ENCODE measurements around the gene CPNE5. TPM values are rescaled to one million over a fixed set of nuclear protein-coding genes. Genes with fewer than 3 reads are reported as not detected.

The CPNE5 gene
- polyA plus RNA-seq, 1 donor (not counting 4 experiments of a cell fraction or from before 2014, with no cell fraction given), result 0.05 TPM

DNA sequence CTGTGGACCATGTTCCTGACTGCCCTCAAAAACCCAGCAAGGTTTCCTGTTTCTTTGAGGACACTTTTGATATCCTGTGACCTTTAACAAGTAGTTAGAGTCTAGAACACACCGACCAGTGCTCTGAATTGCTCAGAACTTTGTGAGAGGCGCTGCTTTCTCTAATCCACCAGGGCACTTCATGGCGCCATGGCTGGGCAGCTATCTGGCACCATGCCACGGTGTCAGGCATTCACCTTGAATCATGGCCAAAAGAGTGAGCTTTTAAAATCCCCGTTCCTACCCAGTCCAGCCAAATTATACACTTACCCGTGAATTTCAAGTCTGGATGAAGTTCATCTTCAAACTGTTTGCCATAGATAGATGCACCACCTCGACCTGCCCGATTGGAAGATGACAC lies 17.0 kb upstream of the CPNE5 start:
- dilution Hi-C loops (cut with MboI; ENCODE audit: extremely low pct_ligation_motif_present, low sequenced_read_pairs), result no loop called here
- peaks cover 12% of the 10 kb centered on the region for H3K4me1 ChIP-seq (ENCODE audit: control insufficient read depth, extremely low read depth, insufficient read depth, low read length)
- H2AFZ ChIP-seq (ENCODE audit: control insufficient read depth, low read length), result no peak overlapping the region
- no peak overlapping the region for H3K9ac ChIP-seq (ENCODE audit: control insufficient read depth, extremely low read depth, insufficient read depth, low read length)
- peaks cover 17% of the 10 kb centered on the region for H3K79me2 ChIP-seq (ENCODE audit: control insufficient read depth, insufficient read depth, low read length)
- no peak for DNase-seq (ENCODE audit: low read depth, low spot score)
- H3K4me3 ChIP-seq (ENCODE audit: control insufficient read depth in 2 of 3, extremely low read depth in 1 of 3, insufficient read depth in 2 of 3, low read depth in 1 of 3, low read length in 3 of 3), result no peak overlapping the region
- no peaks in the 10 kb centered on the region for H3K9me1 ChIP-seq (ENCODE audit: control insufficient read depth, extremely low read depth, insufficient read depth, low read length)
- no peak for FAIRE-seq
- H3K4me2 ChIP-seq (ENCODE audit: control insufficient read depth, extremely low read depth, insufficient read depth, low read depth, low read length), result no peak overlapping the region
- no peaks in the 10 kb centered on the region for H3K9me3 ChIP-seq (ENCODE audit: control insufficient read depth, low read depth, low read length)
- H3K27me3 ChIP-seq (ENCODE audit: control insufficient read depth, extremely low read depth, insufficient read depth, low read length), result no peaks in the 10 kb centered on the region
- H3K36me3 ChIP-seq (ENCODE audit: control insufficient read depth in 2 of 2, extremely low read depth in 1 of 2, insufficient read depth in 2 of 2, low read length in 2 of 2), result peaks cover 7 to 19% of the 10 kb centered on the region in 2 experiments
- no peaks in the 10 kb centered on the region for H4K20me1 ChIP-seq (ENCODE audit: control insufficient read depth, extremely low read depth, insufficient read depth, low read length)
- no peak for TF ChIP-seq EZH2 (IDR thresholded peaks at IDR 0.05; ENCODE audit: low read length)
- TF ChIP-seq, protein P1, sequence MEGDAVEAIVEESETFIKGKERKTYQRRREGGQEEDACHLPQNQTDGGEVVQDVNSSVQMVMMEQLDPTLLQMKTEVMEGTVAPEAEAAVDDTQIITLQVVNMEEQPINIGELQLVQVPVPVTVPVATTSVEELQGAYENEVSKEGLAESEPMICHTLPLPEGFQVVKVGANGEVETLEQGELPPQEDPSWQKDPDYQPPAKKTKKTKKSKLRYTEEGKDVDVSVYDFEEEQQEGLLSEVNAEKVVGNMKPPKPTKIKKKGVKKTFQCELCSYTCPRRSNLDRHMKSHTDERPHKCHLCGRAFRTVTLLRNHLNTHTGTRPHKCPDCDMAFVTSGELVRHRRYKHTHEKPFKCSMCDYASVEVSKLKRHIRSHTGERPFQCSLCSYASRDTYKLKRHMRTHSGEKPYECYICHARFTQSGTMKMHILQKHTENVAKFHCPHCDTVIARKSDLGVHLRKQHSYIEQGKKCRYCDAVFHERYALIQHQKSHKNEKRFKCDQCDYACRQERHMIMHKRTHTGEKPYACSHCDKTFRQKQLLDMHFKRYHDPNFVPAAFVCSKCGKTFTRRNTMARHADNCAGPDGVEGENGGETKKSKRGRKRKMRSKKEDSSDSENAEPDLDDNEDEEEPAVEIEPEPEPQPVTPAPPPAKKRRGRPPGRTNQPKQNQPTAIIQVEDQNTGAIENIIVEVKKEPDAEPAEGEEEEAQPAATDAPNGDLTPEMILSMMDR (optimal IDR thresholded peaks at IDR 0.05 in 1 of 3, IDR thresholded peaks at IDR 0.05 in 1 of 3, conservative IDR thresholded peaks at IDR 0.05 in 1 of 3; ENCODE audit: extremely low read depth in 1 of 3, insufficient read depth in 2 of 3, low read length in 3 of 3), result no peak
- H3K27ac ChIP-seq (ENCODE audit: control insufficient read depth, insufficient read depth, low read length), result no peak overlapping the region

DNA sequence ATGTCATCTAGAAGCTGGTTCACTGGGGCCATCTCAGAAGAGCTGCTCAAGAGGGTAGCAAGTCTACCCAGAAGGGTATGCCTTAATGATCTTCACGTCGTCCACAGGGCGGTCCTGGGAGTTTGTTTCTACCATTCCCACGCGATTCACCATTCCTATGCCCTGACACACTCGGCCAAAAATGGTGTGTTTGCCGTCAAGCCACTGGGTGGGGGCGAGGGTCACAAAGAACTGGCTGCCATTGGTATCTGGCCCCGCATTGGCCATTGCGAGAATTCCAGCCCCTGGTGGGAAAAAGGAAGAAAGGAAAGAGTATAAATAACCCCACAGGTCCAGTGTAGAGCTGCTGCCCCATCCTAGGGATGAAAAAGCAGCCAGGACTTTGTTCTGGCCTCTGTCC lies 16.5 kb upstream of the CPNE5 start:
- TF ChIP-seq EZH2 (IDR thresholded peaks at IDR 0.05; ENCODE audit: low read length), result no peak
- TF ChIP-seq, protein P1 (optimal IDR thresholded peaks at IDR 0.05 in 1 of 3, IDR thresholded peaks at IDR 0.05 in 1 of 3, conservative IDR thresholded peaks at IDR 0.05 in 1 of 3; ENCODE audit: extremely low read depth in 1 of 3, insufficient read depth in 2 of 3, low read length in 3 of 3), result no peak
- H3K36me3 ChIP-seq (ENCODE audit: control insufficient read depth in 2 of 2, extremely low read depth in 1 of 2, insufficient read depth in 2 of 2, low read length in 2 of 2), result peaks cover 7 to 19% of the 10 kb centered on the region in 2 experiments
- no peak overlapping the region for H3K4me3 ChIP-seq (ENCODE audit: control insufficient read depth in 2 of 3, extremely low read depth in 1 of 3, insufficient read depth in 2 of 3, low read depth in 1 of 3, low read length in 3 of 3)
- H3K27me3 ChIP-seq (ENCODE audit: control insufficient read depth, extremely low read depth, insufficient read depth, low read length), result no peaks in the 10 kb centered on the region
- FAIRE-seq (no peak), DNase-seq (ENCODE audit: low read depth, low spot score) (no peak)
- H2AFZ ChIP-seq (ENCODE audit: control insufficient read depth, low read length), result no peak overlapping the region
- no peak overlapping the region for H3K27ac ChIP-seq (ENCODE audit: control insufficient read depth, insufficient read depth, low read length)
- peaks cover 11% of the 10 kb centered on the region for H3K79me2 ChIP-seq (ENCODE audit: control insufficient read depth, insufficient read depth, low read length)
- H3K4me1 ChIP-seq (ENCODE audit: control insufficient read depth, extremely low read depth, insufficient read depth, low read length), result peaks cover 12% of the 10 kb centered on the region
- H3K9me1 ChIP-seq (ENCODE audit: control insufficient read depth, extremely low read depth, insufficient read depth, low read length), result no peaks in the 10 kb centered on the region
- no peaks in the 10 kb centered on the region for H4K20me1 ChIP-seq (ENCODE audit: control insufficient read depth, extremely low read depth, insufficient read depth, low read length)
- no peak overlapping the region for H3K9ac ChIP-seq (ENCODE audit: control insufficient read depth, extremely low read depth, insufficient read depth, low read length)
- dilution Hi-C loops (cut with MboI; ENCODE audit: extremely low pct_ligation_motif_present, low sequenced_read_pairs), result no loop called here
- H3K9me3 ChIP-seq (ENCODE audit: control insufficient read depth, low read depth, low read length), result no peaks in the 10 kb centered on the region
- no peak overlapping the region for H3K4me2 ChIP-seq (ENCODE audit: control insufficient read depth, extremely low read depth, insufficient read depth, low read depth, low read length)

Data from keratinocyte (primary cell).